Stromal cell of bone marrow (primary cell): ENCODE measurements around the gene PNLDC1.
A peak's percentile ranks its signal among the peaks of the same experiment; 100 is the strongest.
"Not testable (repeated sequence)": the region's sequence is repeated elsewhere in the genome, so short reads cannot be mapped to it uniquely, and the experiment has no call there.

Source experiments
- DNase-seq: peaks from one replicate; pipeline ENCODE4 v3.0.0-alpha.2; 2012; ENCODE audit warnings: low read depth

Gene PNLDC1

DNA sequence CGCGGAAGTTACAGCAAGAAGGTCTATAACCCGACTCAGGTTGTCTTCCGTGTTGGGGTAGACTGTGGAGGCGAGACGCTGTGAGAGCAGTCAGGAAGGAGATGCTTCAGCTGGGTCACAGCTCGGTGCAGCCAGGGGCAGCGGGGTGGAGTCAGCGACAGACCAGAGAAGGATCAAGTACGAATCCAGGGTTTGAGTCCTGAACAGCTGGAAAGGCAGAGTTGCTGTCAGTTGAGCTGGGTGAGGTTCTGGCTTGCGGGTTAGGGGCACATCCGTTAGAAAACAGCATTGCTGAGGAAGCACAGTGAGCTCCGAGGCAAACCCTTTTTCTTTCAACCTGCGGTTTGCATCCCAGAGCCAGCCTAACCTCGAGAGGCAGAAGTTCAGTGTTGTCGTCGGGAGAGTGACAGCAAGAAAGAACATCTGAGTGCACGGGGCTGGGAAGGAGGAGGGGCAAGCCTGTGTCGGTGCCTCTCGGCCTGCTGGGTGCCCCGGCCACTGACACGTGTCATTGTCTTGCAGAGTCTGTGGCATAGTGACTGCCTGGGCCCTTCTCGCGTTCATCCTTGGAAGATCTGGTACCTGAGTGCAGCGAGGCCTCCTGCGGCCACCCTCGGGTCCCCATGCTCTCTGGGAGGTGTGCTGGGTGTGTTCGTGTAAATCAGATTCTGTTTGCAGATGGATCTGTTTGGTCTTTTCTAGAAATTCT, 20.0 kb downstream of the PNLDC1 start:
- no peak for DNase-seq

DNA sequence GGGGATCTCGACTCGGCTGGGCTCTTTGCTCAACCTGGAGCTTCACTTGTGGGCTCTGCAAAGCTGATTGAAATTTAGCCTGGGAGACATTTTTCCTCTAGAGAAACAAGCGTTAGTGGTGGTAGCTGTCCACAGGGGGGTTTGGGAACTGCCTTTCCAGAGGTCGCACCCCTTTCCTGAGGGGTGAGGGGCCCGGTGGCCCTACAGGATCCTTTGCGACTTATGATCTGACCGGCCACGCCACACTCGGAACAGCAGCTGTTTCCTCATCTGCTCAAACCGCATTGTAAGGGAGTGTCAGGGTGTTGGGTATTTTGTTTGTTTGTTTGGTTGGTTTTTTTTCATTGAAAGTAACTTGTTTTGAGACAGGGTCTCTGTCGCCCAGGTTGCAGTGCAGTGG, 21.0 kb downstream of the PNLDC1 start:
- no peak for DNase-seq

DNA sequence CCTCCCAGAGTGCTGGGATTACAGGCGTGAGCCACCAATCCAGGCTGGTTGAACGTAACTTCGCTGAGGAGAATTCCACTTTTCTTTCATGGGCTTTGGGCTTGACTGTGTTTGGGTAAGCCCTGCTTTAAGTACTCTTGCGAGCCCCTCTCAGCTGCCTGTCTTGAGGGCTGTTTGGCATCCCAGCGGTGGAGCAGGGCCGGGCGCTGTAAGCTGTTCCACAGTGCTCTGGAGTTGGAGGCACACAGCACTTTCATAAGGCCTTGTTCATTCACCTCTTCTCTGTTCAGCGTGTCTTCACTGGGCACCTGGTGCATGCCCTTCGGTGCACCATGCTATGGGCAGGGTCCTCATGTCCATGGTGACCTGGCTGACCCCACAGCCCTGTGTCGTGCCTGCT, 21.6 kb downstream of the PNLDC1 start:
- no peak for DNase-seq

DNA sequence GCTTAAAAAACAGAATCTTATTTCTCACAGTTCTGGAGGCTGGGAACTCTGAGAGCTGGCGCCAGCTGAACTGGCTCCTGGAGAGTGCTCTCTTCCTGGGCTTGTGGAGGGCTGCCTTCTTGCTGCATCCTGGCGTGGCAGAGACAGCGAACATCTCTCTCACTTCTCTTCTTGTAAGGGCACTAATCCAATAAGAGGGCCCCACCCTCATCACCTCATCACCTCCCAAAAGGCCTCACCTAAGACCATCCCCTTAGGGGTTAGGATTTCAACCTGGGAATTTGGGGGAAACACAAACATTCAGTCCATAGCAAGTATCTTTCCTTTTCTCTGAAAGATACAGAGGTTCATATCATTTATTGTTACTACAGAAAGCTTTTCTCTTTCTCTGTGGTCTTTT, 23.9 kb downstream of the PNLDC1 start:
- DNase-seq, result no peak

DNA sequence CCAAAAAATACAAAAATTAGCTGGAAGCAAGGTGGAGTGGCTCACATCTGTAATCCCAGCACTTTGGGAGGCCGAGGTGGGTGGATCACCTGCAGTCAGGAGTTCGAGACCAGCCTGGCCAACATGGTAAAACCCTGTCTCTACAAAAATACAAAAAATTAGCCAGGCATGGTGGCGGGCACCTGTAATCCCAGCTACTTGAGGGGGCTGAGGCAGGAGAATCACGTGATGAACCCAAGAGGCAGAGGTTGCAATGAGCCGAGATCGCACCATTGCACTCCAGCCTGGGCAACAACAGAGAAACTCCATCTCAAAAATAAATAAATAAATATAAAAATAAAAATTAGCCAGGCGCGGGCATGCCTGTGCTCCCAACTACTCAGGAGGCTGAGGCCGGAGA, 24.6 kb downstream of the PNLDC1 start:
- DNase-seq, result not testable (repeated sequence)

DNA sequence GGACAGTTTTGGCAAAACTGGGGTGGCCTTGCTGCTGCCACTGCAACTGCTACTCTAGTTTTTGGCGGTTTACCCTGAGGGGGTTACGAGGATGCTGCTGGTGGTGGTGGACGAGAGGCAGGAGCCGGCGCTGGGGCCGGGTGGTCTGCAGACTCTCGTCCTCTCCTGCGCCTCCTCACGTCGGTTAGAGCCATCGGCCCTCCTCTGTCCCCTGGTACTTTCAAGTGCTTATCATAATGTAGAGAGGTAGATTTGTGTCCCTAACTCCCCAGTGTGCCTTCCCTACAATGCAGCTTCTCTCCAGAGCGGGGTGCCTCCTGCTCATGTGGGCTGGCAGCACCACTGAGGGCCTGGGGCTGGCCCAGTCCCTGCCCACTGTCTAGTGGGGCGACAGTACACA, 25.9 kb downstream of the PNLDC1 start:
- no peak for DNase-seq

DNA sequence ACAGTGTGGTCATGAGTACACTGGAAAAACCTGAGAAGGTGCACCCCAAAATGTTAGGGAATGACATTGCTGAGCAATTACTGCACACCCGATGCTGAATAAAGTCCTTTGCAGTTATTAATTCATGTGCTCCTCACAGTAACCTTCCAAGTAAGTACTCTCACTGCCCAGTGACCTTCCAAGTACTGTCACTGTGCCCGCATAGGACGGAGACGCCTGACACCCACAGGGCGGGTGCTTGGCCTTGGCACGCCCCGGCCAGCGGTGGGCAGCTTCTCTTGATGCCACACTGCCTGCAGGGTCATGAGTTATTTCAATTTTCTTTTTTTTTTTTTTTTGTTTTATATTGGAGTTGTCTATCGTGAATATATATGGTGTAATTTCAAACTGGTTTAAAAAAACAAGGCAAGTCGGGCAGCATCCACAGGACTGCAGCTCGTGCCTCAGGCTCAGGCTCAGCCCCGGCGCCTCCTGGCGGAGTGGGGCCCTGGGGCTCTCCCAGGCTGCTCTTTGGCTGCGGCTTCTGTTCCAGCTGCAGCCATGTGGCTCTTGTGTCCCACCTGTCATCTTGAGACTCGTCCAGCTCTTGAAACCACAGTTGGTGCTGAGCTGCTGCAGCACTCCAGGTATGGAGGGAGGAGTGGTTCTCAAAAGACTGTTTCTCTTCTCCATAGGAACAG, 27.0 kb downstream of the PNLDC1 start:
- no peak for DNase-seq

DNA sequence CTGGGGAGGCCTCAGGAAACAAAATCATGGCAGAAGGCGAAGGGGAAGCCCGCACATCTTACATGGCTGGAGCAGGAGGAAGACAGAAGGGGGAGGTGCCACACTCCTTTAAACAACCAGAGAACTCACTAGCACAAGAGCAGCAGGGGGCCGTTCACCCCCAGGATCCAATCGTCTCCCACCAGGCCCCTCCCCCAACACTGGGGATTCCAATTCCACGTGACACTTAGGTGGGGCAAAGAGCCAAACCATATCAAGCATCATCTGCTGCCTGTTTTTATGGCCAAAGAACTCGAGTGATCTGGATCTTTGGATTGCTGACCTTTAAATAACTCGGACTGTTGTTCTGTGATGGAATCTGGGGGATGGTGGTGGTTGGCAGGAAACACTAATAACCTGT, 28.0 kb downstream of the PNLDC1 start:
- DNase-seq, result no peak

DNA sequence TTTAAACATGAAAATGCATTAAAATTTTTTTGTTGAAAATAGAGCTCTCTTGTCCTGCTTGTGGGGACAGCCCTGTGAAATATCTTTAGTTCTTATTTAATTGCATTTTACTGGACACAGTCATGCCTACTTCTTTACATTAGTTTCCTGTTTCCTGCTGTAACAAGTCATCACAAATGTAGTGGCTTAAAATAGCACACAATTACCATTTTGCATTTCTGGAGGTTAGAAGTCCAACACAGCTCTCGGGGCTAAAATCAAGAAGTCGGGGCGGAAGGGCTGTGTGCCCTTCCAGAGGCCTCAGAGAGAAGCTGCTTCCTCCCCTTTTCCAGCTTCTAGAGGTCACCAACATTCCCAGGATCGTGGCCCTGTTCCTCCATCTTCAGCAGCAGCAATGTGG, 29.4 kb downstream of the PNLDC1 start:
- DNase-seq, result no peak

DNA sequence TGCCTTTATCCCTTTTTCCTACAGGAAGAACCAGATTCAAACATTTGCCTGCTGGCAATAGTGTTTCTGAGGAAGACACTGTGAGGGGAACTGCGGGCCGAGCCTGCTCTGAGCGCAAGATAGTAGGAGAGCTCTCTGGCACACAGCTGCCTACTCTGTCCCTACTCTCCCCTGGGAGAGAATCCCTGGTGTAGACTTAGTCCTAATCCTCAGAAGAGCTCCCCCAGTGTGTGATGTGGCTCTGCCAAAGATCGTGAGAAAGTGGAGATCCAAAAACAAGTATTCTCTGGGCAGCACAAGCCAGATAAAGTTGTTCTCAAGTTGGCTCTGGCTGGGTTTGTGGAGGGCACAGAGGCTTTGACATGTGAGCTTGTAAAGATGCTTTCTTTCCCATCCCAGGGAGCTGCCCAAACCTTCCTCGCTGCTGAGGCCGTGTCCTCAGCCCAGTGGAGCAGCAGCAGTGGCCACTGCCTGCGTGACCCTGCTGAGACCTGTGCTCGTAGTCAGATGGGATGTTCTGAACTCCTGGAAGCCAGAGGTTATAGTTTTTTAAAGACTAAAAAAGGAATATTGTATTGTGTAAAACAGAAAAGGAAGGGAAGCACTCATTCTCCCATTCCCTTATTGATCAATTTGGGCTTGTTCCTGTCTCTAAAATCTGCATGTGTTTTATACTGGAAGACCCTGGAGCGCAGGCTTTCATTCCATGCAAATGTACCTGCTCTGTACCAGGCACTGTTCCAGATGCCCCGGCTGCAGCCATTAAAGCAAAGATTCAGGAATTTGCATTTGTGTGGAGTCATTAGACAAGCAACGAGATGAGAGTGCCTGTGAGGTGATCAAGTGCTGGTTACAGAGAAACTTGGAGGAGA, 30.7 kb downstream of the PNLDC1 start:
- DNase-seq, result no peak

DNA sequence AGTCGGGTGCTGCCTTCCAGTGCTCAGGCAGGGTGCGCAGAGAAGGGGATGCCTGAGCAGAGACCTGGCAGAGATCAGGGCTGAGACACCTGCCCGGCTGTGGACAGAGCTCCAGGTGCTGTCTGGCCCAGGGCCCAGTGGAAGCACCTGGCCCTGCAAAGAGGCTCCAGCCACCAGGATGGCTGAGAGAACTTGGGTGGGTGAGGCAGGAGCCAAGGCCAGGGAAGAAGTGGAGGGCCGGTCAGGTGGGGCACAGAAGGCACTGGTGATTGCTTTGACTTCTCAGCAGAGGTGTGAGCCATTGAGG, 31.2 kb downstream of the PNLDC1 start:
- DNase-seq, result no peak

DNA sequence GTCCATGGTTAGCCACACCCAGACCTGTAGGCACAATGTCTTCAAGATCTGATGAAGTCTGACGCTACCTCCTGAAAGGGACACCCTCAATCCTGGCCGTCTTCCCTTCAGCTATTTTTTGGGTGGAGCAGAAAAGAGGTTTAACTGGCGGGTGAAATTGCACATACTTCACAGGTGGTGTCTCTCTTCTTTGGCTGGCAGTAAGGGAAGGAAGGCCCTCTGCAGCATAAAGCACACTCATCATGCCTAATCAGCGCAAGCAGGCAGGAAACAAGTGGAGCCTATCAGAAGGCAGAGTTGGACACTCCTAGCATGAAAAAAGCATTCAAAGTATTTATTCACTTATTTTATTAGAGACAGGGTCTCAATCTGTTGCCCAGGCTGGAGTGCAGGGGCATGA, 32.9 kb downstream of the PNLDC1 start:
- DNase-seq, result no peak

DNA sequence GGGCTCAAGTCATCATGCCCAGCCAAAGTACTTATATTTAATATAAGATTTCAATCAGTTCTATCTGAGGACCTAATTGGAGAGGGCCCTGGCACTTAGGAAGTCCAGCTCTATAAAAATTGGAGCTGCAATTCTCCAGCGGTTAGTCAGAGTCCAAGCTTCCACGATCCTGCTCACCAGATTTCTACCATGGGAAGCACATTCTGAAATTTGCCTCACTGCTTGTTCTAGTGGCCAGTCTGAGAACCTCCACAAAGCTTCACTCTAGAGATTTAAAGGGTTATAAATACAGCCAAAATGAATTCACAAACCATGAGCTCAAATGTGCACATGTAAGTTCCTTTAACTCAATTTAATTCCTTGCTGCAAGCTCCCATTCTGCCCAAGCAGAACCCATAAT, 33.5 kb downstream of the PNLDC1 start:
- peak; percentile 65 for DNase-seq

DNA sequence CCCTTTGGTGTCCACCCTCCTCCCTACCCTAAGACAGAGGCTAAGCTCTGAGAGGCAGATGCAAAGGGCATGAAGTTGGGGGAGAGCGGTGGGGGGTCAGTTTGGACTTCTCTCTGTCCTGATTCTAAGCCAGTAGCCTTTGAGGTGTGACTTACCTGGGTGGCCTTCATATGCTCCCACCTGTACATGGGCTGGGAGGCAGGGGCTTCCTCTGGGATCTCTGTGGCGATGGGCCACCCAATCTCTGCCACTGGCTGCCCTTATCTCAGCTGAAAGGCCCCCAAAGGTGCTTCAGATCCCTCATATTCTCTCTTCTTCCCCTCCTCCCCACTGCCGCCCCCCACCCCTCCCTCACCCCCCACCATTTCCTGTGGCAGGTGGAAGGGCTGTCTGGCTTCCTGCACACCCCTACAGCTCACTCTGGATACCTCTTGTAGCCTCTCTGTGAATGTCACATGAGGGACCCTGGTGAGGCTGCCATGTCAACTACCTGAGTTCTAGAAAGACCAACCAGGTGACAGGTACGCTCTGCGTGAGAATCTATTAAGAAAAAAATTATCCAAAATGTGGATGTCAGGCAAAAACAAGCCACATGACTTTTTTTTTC, 34.0 kb downstream of the PNLDC1 start:
- DNase-seq, result no peak

DNA sequence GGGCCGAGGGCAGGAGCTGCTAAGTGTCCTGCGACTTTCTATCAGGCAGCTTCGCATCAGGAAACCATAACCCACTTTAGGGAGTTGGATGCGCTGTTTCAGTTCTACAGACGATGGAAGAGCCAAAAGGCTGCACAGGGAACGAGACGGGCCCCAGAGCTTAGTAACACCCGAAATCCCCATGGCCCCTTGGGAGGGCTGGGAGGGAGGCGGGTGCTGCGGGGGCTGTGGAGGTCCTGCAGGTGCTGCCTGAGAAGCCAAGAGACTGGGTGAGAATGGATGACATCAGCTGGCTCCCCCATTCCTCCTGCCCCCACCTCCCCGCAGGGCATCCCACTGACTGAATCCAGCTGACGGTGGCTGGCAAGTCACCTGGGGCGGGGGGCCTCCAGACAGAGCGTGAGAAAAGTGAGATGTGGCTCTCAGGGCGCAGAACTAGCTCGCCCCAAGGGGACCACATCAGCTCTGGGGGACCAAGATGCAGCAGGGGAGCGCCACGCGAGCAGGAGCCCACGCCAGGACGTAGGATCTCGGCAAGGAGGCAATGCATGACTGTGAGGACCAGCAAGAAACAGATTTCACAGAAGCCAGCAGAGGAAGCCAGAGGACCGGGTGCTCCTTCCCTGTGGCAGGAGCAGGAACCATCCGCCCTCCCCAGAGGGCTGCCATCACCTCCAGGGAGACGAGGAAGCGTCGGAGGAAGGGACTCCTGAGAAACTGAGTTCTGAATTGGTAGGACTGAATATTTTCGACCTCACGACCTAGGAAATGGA, 36.8 kb downstream of the PNLDC1 start:
- no peak for DNase-seq

DNA sequence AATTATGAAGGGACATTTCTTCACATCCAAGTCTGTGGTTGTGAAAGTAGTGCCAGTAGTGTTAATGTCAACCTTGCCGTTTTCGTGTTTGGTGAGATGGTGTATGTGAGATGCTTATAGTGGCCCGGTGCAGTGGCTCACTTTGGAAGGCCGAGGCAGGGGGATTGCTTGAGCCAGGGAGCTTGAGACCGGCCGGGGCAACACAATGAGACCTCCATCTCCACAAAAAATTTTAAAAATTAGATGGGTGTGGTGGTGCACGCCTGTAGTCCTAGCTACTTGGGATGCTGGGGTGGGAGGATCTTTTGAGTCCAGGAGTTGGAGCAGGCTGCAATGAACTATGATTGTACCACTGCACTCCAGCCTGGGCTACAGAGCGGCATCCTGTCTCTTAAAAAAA, 37.4 kb downstream of the PNLDC1 start:
- DNase-seq, result no peak

DNA sequence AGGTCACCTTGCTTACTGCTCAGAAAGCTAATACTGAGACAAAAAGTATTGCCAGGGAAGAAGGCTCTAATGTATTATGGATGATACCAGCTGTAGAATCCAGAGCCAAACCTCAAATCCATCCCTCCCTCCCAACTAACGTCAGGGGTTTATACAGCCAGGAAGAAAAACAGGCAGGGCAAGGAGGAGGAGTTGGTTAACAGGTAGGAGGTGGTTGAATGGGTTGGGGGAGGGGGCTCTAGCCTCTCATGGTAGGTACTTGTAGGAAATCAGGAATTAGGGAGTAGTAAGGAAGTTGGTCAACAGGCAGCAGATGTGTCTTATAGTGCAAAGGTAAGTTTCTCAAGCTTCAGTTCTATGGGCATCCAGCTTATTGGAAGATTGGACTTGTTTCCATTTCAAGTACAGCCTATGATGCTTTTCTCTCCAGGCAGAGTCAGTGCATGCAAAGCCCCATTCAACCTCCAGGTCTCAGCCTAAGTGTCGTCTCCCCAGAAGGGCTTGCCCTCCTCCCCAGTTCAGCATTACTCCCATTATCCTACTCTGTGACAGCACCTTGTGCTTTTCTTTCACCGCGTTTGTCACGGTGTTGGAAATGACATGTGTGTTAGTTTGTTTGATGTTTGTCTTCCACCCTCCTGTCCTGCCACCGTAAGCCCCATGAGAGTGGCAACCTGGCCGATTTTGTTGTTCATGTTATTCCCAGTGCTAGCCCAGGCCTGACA, 38.1 kb downstream of the PNLDC1 start:
- DNase-seq, result no peak

DNA sequence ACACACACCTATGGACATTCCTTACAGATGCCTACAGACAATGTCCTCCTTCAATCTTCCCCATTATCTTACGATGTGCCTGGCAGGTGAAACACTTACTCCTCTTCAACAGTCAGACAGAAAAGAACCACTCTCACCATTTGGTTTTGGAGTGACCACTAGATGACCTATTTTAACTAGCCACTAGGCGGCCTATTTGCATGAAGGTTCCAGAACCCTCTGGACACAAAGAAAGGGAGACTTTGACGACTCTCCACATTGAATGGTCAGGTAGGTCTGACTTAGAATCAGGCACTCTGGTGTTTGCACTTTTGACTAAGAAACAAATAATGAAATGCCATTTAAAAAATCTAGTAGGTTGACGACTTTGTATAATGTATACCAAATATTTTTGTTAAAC, 42.0 kb downstream of the PNLDC1 start:
- no peak for DNase-seq

DNA sequence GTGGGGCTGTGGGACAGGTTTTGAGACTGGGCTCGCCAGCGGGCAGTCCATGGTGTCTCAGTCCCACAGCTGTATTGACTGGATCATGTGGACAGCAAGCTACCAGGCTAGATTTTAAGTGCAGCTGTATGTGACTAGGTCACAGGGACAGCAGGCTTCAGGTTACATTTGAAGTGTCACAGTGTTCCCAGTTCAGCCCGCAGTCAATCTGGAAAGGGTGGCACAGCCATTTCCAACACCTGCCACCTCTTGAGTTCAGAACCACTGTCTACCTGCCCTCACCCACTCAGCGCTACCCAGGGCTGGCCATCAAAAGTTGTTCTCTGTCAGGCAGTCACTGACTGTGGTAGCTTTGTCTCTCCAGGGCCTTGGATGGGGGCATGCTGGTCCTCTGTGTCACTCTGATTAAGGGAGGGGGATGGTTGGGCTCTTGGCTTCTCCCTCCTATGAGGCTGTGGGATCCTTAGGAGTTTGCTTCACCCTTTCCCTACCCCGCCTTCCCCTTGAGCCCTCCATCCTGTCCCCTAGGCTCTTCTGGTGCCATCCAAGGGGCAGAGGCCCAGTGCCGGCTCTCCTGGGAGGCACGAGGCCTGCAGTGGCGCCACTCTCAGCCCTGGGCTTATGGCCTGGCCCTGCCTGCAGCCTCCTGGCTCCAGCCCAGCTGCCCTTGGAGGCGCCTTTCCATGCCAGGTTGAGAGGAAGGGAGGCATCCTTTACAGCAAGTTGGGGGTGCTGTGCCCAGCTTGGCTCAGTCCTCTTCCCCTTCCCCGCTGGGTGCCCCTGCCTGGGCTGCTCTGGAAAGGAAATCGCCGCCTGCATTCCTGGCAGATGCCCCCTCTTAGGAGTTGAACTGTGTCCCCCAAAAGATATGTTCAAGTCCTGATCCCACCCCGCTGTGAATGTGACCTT, 44.9 kb downstream of the PNLDC1 start:
- DNase-seq, result no peak

DNA sequence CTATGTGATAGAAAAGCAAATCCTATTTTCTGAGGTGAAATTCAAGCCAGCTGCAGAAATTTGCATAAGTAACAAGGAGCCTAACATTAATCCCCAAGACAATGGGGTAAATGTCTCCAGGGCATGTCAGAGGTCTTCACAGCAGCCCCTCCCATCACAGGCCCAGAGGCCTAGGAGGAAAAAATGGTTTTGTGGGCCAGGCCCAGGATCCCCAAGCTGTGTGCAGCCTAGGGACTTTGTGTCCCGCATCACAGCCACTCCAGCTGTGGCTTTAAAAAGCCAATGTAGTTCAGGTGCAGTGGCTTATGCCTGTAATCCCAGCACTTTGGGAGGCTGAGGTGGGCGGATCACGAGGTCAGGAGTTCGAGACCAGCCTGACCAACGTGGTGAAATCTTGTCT, 48.5 kb downstream of the PNLDC1 start:
- DNase-seq, result not testable (repeated sequence)
